ENCODE results near the gene REX1BD. TPM values are rescaled to one million over a fixed set of nuclear protein-coding genes. Genes with fewer than 3 reads are reported as not detected.
"Not testable (repeated sequence)": the region's sequence is repeated elsewhere in the genome, so short reads cannot be mapped to it uniquely, and the experiment has no call there.

REX1BD gene
- total RNA-seq, 1 experiment from 2014 or later: 39.9 TPM

DNA sequence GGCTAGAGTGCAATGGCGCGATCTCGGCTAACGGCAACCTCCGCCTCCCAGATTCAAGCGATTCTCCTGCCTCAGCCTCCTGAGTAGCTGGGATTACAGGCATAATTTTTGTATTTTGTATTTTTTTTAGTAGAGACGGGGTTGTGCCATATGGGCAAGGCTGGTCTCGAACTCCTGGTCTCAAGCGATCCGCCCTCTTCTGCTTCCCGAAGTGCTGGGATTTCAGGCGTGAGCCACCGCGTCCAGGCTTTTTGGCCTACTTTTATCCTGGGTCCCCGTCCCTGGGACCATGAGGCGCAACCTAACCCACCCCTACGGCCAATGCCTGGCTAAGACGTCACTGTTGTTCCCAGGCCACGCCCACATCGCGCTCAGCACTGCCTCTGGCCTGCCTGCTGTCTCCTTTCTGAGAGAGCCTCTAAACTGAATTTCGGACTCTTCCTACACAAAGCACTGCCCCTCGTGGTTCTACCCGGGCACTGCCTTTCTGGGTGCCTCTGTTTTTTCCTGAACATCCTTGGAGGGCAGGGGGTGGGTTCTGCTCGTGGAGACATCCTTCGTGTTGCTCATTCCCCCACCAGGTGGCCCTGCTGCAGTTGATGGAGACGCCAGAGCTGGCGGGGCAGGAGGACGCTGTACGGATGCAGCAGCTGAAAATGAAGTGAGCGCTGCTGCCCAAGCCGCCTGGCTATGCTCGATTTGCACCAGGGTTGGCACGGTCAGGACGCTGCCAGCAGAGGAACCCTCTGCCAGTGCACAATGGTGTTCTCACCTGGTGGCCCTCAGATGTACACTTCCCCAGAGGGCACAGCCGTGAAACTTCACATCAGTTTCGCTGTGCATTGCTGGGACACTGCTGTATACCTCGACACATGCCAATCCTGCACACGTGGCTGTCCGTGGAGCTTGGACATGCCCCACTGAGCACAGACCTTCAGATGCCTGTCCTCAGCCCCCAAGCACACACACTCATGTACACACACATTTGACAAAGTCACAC is 2.0 kb downstream of the REX1BD start:
- peak overlapping the region; percentile 76 for H3K27ac Mint-ChIP-seq (ENCODE audit: unreplicated experiment)

DNA sequence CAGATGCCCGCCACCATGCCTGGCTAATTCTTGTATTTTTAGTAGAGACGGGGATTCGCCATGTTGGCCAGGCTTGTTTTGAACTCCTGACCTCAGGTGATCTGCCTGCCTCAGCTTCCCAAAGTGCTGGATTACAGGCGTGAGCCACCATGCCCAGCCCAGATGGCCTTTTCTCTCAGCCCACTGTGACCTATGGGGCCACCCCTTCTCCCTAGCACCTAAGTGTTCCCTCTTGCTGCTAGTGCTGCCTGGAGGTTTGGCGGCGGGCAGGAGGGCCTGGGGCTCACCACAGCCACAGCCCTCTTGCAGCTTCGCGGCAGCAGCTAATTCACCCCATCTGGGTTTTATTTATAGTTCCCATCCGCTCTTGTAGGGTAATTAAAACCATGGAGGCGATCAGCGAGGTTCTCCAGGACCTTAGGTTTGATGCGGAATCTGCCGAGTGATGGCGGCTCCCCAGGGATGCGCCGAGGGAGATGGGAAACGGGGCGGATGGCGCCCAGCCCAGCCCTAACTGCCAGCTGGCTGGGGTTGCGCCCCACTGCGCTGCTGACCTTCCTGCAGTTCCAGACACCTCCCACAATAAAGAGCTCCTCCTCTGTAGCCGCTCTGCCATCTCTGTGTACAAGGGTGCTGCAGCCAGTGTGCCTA is 3.3 kb downstream of the REX1BD start:
- CTCF ChIA-PET: no interaction called here
- no TSS peak for BruUV-seq (replicated peaks)
- Mint-ChIP-seq H3K9me3 (ENCODE audit: low read depth, unreplicated experiment) (no peaks in the 10 kb centered on the region), H3K4me1 (ENCODE audit: low read depth, unreplicated experiment) (peaks cover 10% of the 10 kb centered on the region), H3K36me3 (ENCODE audit: insufficient read depth, unreplicated experiment) (peaks cover 20% of the 10 kb centered on the region), H3K27me3 (ENCODE audit: unreplicated experiment) (no peaks in the 10 kb centered on the region), H3K4me3 (ENCODE audit: low read depth, unreplicated experiment) (no peak overlapping the region), H3K27ac (ENCODE audit: unreplicated experiment) (no peak overlapping the region)
- intact Hi-C loops (cut with micrococcal nuclease; ENCODE audit: unreplicated experiment): no loop called here
- DNase-seq: no peak
- TF ChIP-seq, protein P1, sequence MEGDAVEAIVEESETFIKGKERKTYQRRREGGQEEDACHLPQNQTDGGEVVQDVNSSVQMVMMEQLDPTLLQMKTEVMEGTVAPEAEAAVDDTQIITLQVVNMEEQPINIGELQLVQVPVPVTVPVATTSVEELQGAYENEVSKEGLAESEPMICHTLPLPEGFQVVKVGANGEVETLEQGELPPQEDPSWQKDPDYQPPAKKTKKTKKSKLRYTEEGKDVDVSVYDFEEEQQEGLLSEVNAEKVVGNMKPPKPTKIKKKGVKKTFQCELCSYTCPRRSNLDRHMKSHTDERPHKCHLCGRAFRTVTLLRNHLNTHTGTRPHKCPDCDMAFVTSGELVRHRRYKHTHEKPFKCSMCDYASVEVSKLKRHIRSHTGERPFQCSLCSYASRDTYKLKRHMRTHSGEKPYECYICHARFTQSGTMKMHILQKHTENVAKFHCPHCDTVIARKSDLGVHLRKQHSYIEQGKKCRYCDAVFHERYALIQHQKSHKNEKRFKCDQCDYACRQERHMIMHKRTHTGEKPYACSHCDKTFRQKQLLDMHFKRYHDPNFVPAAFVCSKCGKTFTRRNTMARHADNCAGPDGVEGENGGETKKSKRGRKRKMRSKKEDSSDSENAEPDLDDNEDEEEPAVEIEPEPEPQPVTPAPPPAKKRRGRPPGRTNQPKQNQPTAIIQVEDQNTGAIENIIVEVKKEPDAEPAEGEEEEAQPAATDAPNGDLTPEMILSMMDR (IDR thresholded peaks at IDR 0.05; ENCODE audit: unreplicated experiment): no peak

More for the DNA sequence above, 2.0 kb downstream of the REX1BD start:
- intact Hi-C loops (cut with micrococcal nuclease; ENCODE audit: unreplicated experiment): no loop called here
- Mint-ChIP-seq H3K9me3 (ENCODE audit: low read depth, unreplicated experiment) (no peaks in the 10 kb centered on the region), H3K4me3 (ENCODE audit: low read depth, unreplicated experiment) (peak overlapping the region; percentile 76), H3K36me3 (ENCODE audit: insufficient read depth, unreplicated experiment) (peaks cover 20% of the 10 kb centered on the region), H3K27me3 (ENCODE audit: unreplicated experiment) (no peaks in the 10 kb centered on the region), H3K4me1 (ENCODE audit: low read depth, unreplicated experiment) (peaks cover 10% of the 10 kb centered on the region)
- CTCF ChIA-PET: no interaction called here
- DNase-seq: no peak
- TF ChIP-seq, protein P1 (IDR thresholded peaks at IDR 0.05; ENCODE audit: unreplicated experiment): no peak
- TSS peak; percentile 55 for BruUV-seq (replicated peaks)

DNA sequence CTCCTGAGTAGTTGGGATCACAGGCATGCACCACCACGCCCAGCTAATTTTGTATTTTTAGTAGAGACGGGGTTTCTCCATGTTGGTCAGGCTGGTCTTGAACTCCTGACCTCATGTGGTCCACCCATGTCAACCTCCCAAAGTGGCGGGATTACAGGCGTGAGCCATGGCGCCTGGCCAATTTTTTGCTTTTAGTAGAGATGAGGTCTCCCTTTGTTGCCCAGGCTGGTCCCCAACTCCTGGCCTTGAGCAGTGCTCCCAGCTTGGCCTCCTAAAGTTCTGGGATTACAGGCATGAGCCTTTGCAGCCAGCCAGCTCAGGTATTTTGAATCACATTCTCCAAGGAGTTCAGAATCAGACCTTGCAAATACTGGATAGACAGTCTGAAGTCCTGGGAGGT is 4.1 kb downstream of the REX1BD start:
- intact Hi-C loops (cut with micrococcal nuclease; ENCODE audit: unreplicated experiment); H3K4me1 Mint-ChIP-seq (ENCODE audit: low read depth, unreplicated experiment); H3K27me3 Mint-ChIP-seq (ENCODE audit: unreplicated experiment); DNase-seq; H3K27ac Mint-ChIP-seq (ENCODE audit: unreplicated experiment); H3K9me3 Mint-ChIP-seq (ENCODE audit: low read depth, unreplicated experiment); BruUV-seq (replicated peaks); H3K4me3 Mint-ChIP-seq (ENCODE audit: low read depth, unreplicated experiment): not testable (repeated sequence)
- H3K36me3 Mint-ChIP-seq (ENCODE audit: insufficient read depth, unreplicated experiment): peaks cover 20% of the 10 kb centered on the region
- CTCF ChIA-PET: interaction anchor here (0.7 kb wide), 1 partner anchor 261 kb away, joined by 3 read pairs; no protein-coding TSS in a partner anchor

DNA sequence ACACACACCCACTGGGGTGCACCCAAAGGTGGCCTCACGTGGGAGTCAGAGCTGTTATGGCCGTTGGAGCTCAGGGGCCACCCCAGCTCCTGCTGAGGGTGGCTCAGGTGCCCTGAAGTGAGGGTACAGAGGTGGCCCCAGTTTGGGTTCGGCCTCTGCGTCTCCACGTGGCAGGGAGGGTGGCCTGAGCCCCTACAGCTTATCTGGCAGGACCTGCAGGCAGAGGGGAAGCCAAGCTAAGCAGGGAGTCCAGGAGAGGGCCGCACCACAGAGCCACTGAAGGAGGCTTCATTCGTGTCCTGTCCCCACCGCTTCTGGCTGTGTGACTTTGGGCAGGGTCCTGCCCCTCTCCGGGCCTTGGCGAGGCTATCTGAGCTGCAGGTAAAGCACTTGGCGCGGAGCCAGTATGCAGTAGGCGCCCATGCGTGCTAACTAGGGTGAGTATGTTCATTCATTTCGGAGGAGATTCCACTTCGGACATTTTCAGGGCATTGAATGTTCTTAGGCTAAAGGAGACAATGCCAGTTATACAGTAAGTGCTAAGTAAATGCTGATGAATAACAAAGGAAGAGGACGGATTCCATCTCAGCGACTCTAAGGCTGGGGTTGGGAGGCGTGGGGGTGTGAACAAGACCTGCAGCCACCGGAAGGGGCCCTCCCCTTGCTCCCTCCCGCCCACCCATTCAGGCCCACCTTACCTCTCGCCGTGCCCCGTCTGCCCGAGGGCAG is 4.9 kb downstream of the REX1BD start:
- Mint-ChIP-seq H3K36me3 (ENCODE audit: insufficient read depth, unreplicated experiment) (peaks cover 20% of the 10 kb centered on the region), H3K4me3 (ENCODE audit: low read depth, unreplicated experiment) (peak overlapping the region; percentile 63), H3K4me1 (ENCODE audit: low read depth, unreplicated experiment) (peaks cover 10% of the 10 kb centered on the region), H3K9me3 (ENCODE audit: low read depth, unreplicated experiment) (no peaks in the 10 kb centered on the region), H3K27ac (ENCODE audit: unreplicated experiment) (no peak overlapping the region), H3K27me3 (ENCODE audit: unreplicated experiment) (no peaks in the 10 kb centered on the region)
- CTCF ChIA-PET: interaction anchor here (0.7 to 1.0 kb wide), 2 partner anchors 253 to 280 kb away, joined by 4 read pairs; no protein-coding TSS in a partner anchor
- TF ChIP-seq, protein P1 (IDR thresholded peaks at IDR 0.05; ENCODE audit: unreplicated experiment): no peak
- no TSS peak for BruUV-seq (replicated peaks)
- no peak for DNase-seq
- intact Hi-C loops (cut with micrococcal nuclease; ENCODE audit: unreplicated experiment): no loop called here

Measured in Calu3 (cell line).